Measurements from ENCODE around the gene HIRA.

DNA sequence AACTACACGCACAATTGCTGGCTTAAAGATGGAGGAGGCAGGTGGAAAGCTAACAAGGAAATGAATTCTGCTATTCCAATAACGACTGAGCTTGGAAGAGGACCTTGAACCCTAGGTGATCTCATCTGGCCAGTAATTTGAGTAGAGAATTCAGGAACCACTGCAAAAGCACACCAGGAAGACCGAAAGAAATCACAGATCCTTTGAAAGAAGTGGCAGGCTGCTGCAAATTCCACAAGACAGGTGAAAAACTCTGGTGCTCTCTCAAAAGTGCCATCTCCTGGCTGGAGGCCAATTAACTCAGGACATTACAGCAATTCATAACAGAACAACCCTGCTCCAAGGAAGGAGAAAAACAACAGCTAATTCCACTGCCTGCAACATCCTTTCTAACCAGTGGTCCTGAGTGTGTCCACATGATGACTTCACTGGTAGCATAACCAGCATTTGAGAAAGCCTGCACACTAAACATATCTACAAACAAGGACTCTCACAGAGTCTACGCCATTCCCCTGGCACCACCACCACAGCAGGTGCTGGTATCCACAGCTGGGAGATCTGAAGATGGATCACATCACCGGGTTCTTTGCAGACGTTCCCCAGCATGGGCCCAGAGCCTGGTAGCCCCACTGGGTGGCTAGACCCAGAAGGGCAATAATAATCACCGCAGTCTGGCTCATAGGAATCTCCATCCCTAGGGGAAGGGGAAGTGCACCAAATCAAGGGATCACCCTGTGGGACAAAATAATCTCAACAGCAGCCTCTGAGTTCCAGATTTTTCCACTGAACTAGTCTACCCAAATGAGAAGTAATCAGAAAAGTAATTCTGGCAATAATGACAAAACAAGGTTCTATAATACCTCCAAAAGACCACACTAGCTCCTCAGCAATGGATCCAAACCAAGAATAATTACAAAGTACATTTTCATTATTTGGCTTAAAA is 95.1 kb downstream of the HIRA start:
- TF ChIP-seq, protein P1, sequence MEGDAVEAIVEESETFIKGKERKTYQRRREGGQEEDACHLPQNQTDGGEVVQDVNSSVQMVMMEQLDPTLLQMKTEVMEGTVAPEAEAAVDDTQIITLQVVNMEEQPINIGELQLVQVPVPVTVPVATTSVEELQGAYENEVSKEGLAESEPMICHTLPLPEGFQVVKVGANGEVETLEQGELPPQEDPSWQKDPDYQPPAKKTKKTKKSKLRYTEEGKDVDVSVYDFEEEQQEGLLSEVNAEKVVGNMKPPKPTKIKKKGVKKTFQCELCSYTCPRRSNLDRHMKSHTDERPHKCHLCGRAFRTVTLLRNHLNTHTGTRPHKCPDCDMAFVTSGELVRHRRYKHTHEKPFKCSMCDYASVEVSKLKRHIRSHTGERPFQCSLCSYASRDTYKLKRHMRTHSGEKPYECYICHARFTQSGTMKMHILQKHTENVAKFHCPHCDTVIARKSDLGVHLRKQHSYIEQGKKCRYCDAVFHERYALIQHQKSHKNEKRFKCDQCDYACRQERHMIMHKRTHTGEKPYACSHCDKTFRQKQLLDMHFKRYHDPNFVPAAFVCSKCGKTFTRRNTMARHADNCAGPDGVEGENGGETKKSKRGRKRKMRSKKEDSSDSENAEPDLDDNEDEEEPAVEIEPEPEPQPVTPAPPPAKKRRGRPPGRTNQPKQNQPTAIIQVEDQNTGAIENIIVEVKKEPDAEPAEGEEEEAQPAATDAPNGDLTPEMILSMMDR (IDR thresholded peaks at IDR 0.05) = no peak
- no peak for TF ChIP-seq POLR2A (IDR thresholded peaks at IDR 0.05)
- TF ChIP-seq POLR2AphosphoS5 (IDR thresholded peaks at IDR 0.05) = no peak
